ENCODE results near the gene WDFY4.

GRCh38 chr10:48656914-48657305 is 27.8 kb upstream of the WDFY4 start:
- TF ChIP-seq POLR2A (IDR thresholded peaks at IDR 0.05; ENCODE audit: low read depth, low read length): no peak
- no peak for TF ChIP-seq TAF1 (IDR thresholded peaks at IDR 0.05; ENCODE audit: low read depth, low read length)
- TF ChIP-seq POLR2AphosphoS5 (IDR thresholded peaks at IDR 0.05; ENCODE audit: low read depth, low read length): no peak
- no peak for TF ChIP-seq POU2F2 (IDR thresholded peaks at IDR 0.05; ENCODE audit: low read depth, low read length)

All from GM12891 (cell line).